Neural progenitor cell (in vitro differentiated cells): ENCODE results near the gene KDM2A. TPM values are rescaled to one million over a fixed set of nuclear protein-coding genes. Genes with fewer than 3 reads are reported as not detected.

Experiments
- DNase-seq: peaks from one replicate; pipeline ENCODE4 v3.0.0-alpha.2; 2016; ENCODE audit warnings: low spot score
- H2AFZ ChIP-seq: fragments of 200-600 bp; sonication (generic); replicated peaks from 2 replicates; pipeline ENCODE4 v1.6.1; 2016; ENCODE audit warnings: antibody characterized with exemption
- H3F3A ChIP-seq: fragments of 200-600 bp; sonication (generic); 2 replicates; pipeline ENCODE4 v1.6.1; 2016; ENCODE audit warnings: antibody characterized with exemption, low read depth
- H3K27ac ChIP-seq: fragments of 200-600 bp; sonication (generic); 2 replicates; pipeline ENCODE4 v1.5.1; 2016; ENCODE audit warnings: mild to moderate bottlenecking
- H3K27me3 ChIP-seq: fragments of 200-600 bp; sonication (generic); 2 replicates; pipeline ENCODE4 v1.6.1; 2016; ENCODE audit warnings: mild to moderate bottlenecking, moderate library complexity
- H3K36me3 ChIP-seq: fragments of 200-600 bp; sonication (generic); 2 replicates; pipeline ENCODE4 v1.5.1; 2016
- H3K4me1 ChIP-seq: fragments of 200-600 bp; sonication (generic); 2 replicates; pipeline ENCODE4 v1.6.1; 2016; ENCODE audit warnings: mixed run types
- H3K4me2 ChIP-seq: fragments of 200-600 bp; sonication (generic); 2 replicates; pipeline ENCODE4 v1.6.1; 2016
- H3K4me3 ChIP-seq: fragments of 200-600 bp; sonication (generic); 2 replicates; pipeline ENCODE4 v1.5.1; 2016
- H3K79me2 ChIP-seq: fragments of 200-600 bp; sonication (generic); 2 replicates; pipeline ENCODE4 v1.6.1; 2016; ENCODE audit warnings: low read depth
- H3K9ac ChIP-seq: fragments of 200-600 bp; sonication (generic); 2 replicates; pipeline ENCODE4 v1.6.1; 2016
- H3K9me3 ChIP-seq: fragments of 200-600 bp; sonication (generic); 2 replicates; pipeline ENCODE4 v1.5.1; 2016; ENCODE audit warnings: low read depth
- H4K20me1 ChIP-seq: fragments of 200-600 bp; sonication (generic); 2 replicates; pipeline ENCODE4 v1.6.1; 2016; ENCODE audit warnings: low read depth
- H3K27ac Mint-ChIP-seq: 3 replicates; pipeline ENCODE4 v1.8.0; 2021; ENCODE audit warnings: mixed read lengths
- H3K27me3 Mint-ChIP-seq: 2 replicates; pipeline ENCODE4 v1.8.0; 2022; ENCODE audit warnings: low read depth, mild to moderate bottlenecking, inconsistent platforms, moderate library complexity, mixed read lengths; ENCODE audit not compliant: insufficient read depth
- H3K36me3 Mint-ChIP-seq: 3 replicates; pipeline ENCODE4 v1.8.0; 2021; ENCODE audit warnings: mixed read lengths
- H3K4me1 Mint-ChIP-seq: 3 replicates; pipeline ENCODE4 v1.8.0; 2021; ENCODE audit warnings: mixed read lengths
- H3K4me3 Mint-ChIP-seq: 3 replicates; pipeline ENCODE4 v1.8.0; 2021; ENCODE audit warnings: mild to moderate bottlenecking, moderate library complexity, mixed read lengths
- H3K9me3 Mint-ChIP-seq: 3 replicates; pipeline ENCODE4 v1.8.0; 2020; ENCODE audit warnings: mixed read lengths
- EZH2 ChIP-seq: fragments of 200-600 bp; sonication (generic); IDR thresholded peaks from 2 replicates; pipeline ENCODE4 v1.6.1; 2017; ENCODE audit warnings: antibody characterized with exemption, mild to moderate bottlenecking, moderate library complexity
- EZH2phosphoT487 ChIP-seq: fragments of 200-600 bp; sonication (generic); IDR thresholded peaks from 2 replicates; pipeline ENCODE4 v1.6.1; 2017; ENCODE audit warnings: antibody characterized with exemption
- total RNA-seq: library from RNA; depleted of rRNA; stranded (reverse); fragments of >200 nt; gene quantifications from 2 replicates; pipeline ENCODE4 v1.2.3, GENCODE V29; 2015; ENCODE audit warnings: low replicate concordance
- TF ChIP-seq, protein P1 (sequence below): fragments of 200-600 bp; sonication (generic); IDR thresholded peaks from 2 replicates; pipeline ENCODE4 v1.5.1; 2017; ENCODE audit warnings: antibody characterized with exemption, mild to moderate bottlenecking

The KDM2A gene
- total RNA-seq, 1 donor from 2014 or later = 49.5 TPM

DNA sequence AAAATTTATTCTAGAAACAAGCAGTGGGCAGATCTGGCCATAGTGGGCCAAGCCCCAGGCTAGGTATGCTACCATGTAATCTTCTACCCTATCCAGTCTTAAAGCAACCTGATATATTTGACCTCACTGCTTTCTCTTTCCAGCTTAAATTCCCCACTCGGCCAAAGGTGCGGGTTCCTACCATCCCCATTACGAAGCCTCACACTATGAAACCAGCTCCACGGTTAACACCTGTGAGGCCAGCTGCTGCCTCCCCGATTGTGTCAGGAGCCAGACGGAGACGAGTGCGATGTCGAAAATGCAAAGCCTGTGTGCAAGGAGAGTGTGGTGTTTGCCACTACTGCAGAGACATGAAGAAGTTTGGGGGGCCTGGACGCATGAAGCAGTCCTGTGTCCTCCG is 126.0 kb downstream of the KDM2A start:
- Mint-ChIP-seq H3K36me3 (peaks cover 47% of the 10 kb centered on the region), H3K27me3 (no peaks in the 10 kb centered on the region), H3K4me3 (no peak overlapping the region), H3K9me3 (no peaks in the 10 kb centered on the region), H3K4me1 (peaks cover 27% of the 10 kb centered on the region), H3K27ac (no peak overlapping the region)
- Histone ChIP-seq H3K27ac (no peak overlapping the region), H3K4me1 (peaks cover 17% of the 10 kb centered on the region), H2AFZ (no peak overlapping the region), H3K9me3 (no peaks in the 10 kb centered on the region), H3K4me2 (no peak overlapping the region), H3K4me3 (no peak overlapping the region), H3K36me3 (peaks cover 29% of the 10 kb centered on the region), H3K79me2 (peaks cover 53% of the 10 kb centered on the region), H3K9ac (no peak overlapping the region), H4K20me1 (peaks cover 50% of the 10 kb centered on the region), H3K27me3 (no peaks in the 10 kb centered on the region), H3F3A (peaks cover 51% of the 10 kb centered on the region)
- TF ChIP-seq EZH2 (no peak), EZH2phosphoT487 (no peak)
- TF ChIP-seq, protein P1, sequence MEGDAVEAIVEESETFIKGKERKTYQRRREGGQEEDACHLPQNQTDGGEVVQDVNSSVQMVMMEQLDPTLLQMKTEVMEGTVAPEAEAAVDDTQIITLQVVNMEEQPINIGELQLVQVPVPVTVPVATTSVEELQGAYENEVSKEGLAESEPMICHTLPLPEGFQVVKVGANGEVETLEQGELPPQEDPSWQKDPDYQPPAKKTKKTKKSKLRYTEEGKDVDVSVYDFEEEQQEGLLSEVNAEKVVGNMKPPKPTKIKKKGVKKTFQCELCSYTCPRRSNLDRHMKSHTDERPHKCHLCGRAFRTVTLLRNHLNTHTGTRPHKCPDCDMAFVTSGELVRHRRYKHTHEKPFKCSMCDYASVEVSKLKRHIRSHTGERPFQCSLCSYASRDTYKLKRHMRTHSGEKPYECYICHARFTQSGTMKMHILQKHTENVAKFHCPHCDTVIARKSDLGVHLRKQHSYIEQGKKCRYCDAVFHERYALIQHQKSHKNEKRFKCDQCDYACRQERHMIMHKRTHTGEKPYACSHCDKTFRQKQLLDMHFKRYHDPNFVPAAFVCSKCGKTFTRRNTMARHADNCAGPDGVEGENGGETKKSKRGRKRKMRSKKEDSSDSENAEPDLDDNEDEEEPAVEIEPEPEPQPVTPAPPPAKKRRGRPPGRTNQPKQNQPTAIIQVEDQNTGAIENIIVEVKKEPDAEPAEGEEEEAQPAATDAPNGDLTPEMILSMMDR = no peak
- DNase-seq = no peak

DNA sequence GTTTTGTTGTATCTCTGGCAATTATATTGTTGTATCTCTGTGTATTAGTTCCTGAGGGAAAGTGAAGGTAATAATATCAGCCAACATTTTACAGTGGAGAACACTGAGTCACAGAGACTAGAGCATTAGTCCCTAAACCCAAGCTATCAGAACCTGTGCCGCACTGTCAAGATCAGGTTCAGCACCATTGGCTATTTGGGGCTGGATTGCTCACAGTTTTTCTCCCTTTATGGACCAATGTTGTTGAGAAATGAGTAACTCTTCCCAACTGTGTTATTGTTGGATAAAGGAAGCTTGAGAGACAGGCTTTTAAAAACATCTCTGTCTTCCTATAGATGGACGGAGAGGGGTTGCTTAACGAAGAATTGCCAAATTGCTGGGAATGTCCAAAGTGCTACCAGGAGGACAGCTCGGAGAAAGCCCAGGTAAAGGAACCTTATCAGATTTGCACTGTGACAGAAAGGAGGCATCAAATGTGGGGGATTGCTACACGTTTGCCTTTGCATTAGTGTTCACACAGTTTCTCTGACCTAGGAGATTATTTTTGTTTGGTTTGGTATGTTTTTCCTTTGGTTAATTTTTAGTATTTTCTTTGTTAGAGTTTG is 129.0 kb downstream of the KDM2A start:
- no peak overlapping the region for H3K4me3 ChIP-seq
- no peak overlapping the region for H2AFZ ChIP-seq
- Mint-ChIP-seq H3K4me3 (no peak overlapping the region), H3K27me3 (no peaks in the 10 kb centered on the region), H3K9me3 (no peaks in the 10 kb centered on the region), H3K27ac (no peak overlapping the region), H3K36me3 (peaks cover 47% of the 10 kb centered on the region), H3K4me1 (peaks cover 1% of the 10 kb centered on the region)
- H4K20me1 ChIP-seq = peaks cover 41% of the 10 kb centered on the region
- H3K9ac ChIP-seq = no peak overlapping the region
- DNase-seq = no peak
- no peaks in the 10 kb centered on the region for H3K27me3 ChIP-seq
- peaks cover 23% of the 10 kb centered on the region for H3K79me2 ChIP-seq
- no peaks in the 10 kb centered on the region for H3K4me1 ChIP-seq
- H3K9me3 ChIP-seq = no peaks in the 10 kb centered on the region
- H3F3A ChIP-seq = peaks cover 46% of the 10 kb centered on the region
- no peak overlapping the region for H3K4me2 ChIP-seq
- no peak overlapping the region for H3K27ac ChIP-seq
- H3K36me3 ChIP-seq = peaks cover 29% of the 10 kb centered on the region
- TF ChIP-seq EZH2phosphoT487 (no peak), EZH2 (no peak)
- TF ChIP-seq, protein P1 = no peak

DNA sequence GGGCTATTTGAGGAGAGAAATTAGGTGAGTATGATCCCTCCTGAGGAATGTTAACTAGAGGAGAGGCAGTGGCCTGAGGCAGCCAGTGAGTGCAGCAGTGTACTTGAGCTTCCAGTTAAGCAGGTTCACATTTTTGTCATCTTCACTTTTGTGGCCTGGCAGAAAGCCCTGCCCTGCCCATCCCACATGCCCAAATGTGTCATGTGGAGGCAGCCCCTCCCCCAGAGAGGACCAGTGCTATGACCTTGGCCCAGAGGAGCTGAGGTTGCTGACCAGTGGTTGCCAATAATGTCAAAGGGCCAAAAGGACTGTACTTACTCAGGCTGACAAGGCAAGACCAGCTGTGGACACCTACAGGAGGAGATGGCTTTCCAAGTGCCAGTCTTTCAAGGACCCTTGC is 129.6 kb downstream of the KDM2A start:
- H3K27me3 ChIP-seq = no peaks in the 10 kb centered on the region
- peaks cover 38% of the 10 kb centered on the region for H4K20me1 ChIP-seq
- H3K27ac Mint-ChIP-seq = no peak overlapping the region
- DNase-seq = no peak
- H3K36me3 Mint-ChIP-seq = peaks cover 46% of the 10 kb centered on the region
- H3K4me1 ChIP-seq = no peaks in the 10 kb centered on the region
- no peak overlapping the region for H3K9ac ChIP-seq
- no peaks in the 10 kb centered on the region for H3K9me3 ChIP-seq
- no peak overlapping the region for H3K27ac ChIP-seq
- TF ChIP-seq, protein P1 = no peak
- TF ChIP-seq EZH2 (no peak), EZH2phosphoT487 (no peak)
- H3K9me3 Mint-ChIP-seq = no peaks in the 10 kb centered on the region
- peaks cover 30% of the 10 kb centered on the region for H3K36me3 ChIP-seq
- H3K4me3 ChIP-seq = no peak overlapping the region
- H2AFZ ChIP-seq = no peak overlapping the region
- no peaks in the 10 kb centered on the region for H3K27me3 Mint-ChIP-seq
- peaks cover 47% of the 10 kb centered on the region for H3F3A ChIP-seq
- H3K4me2 ChIP-seq = no peak overlapping the region
- H3K79me2 ChIP-seq = peaks cover 17% of the 10 kb centered on the region
- no peaks in the 10 kb centered on the region for H3K4me1 Mint-ChIP-seq
- H3K4me3 Mint-ChIP-seq = no peak overlapping the region
